Measurements from ENCODE around the gene CHD9NB.

GRCh38 chr16:53100889-53101288 lies 48.2 kb upstream of the CHD9NB start:
- TF ChIP-seq EZH2phosphoT487 (IDR thresholded peaks at IDR 0.05; ENCODE audit: low read depth, severe bottlenecking, unreplicated experiment) = no peak
- no peak for TF ChIP-seq CTCF (IDR thresholded peaks at IDR 0.05; ENCODE audit: poor library complexity)
- no peak for TF ChIP-seq EZH2 (IDR thresholded peaks at IDR 0.05; ENCODE audit: borderline replicate concordance)
